ENCODE measurements around the gene EGLN2. TPM values are rescaled to one million over a fixed set of nuclear protein-coding genes. Genes with fewer than 3 reads are reported as not detected.
"Not testable (repeated sequence)": the region's sequence is repeated elsewhere in the genome, so short reads cannot be mapped to it uniquely, and the experiment has no call there.

Gene EGLN2
- total RNA-seq, 1 donor from 2014 or later = 47.8 TPM

DNA sequence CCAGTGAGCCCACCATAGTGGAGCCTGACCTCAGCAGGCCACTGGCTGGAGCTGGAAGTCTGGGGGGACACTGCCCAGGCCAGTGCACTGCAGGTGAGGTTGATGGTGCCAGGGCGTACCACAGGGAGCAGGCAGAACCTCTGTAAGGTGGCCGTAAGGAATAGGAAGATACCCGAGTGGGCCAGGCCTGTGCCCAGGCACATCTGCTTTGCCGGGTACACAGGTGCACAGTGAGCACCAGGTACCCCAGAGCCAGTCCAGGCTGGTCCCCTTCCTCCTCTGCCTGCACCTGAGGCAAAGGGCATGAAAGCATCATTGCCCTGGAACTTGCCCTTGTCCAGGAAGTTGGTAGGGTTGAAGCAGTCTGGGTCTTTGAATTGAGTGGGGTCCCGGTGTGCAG is 9.5 kb downstream of the EGLN2 start:
- no peak overlapping the region for H3K4me3 ChIP-seq
- H3K4me1 ChIP-seq = peaks cover 94% of the 10 kb centered on the region
- DNase-seq = no peak
- no peaks in the 10 kb centered on the region for H3K9me3 ChIP-seq (replicated peaks)
- H3K36me3 ChIP-seq = peaks cover 28% of the 10 kb centered on the region
- peak overlapping the region; percentile 99 for H3K27ac ChIP-seq (replicated peaks)
- H3K27me3 ChIP-seq (ENCODE audit: low read depth) = no peaks in the 10 kb centered on the region
- intact Hi-C loops (cut with micrococcal nuclease) = no loop called here
- TF ChIP-seq, protein P1, sequence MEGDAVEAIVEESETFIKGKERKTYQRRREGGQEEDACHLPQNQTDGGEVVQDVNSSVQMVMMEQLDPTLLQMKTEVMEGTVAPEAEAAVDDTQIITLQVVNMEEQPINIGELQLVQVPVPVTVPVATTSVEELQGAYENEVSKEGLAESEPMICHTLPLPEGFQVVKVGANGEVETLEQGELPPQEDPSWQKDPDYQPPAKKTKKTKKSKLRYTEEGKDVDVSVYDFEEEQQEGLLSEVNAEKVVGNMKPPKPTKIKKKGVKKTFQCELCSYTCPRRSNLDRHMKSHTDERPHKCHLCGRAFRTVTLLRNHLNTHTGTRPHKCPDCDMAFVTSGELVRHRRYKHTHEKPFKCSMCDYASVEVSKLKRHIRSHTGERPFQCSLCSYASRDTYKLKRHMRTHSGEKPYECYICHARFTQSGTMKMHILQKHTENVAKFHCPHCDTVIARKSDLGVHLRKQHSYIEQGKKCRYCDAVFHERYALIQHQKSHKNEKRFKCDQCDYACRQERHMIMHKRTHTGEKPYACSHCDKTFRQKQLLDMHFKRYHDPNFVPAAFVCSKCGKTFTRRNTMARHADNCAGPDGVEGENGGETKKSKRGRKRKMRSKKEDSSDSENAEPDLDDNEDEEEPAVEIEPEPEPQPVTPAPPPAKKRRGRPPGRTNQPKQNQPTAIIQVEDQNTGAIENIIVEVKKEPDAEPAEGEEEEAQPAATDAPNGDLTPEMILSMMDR (IDR thresholded peaks at IDR 0.05; ENCODE audit: borderline replicate concordance) = no peak

- intact Hi-C loops (cut with micrococcal nuclease) = loop anchor here (10.0 kb wide), 1 partner anchor 145 kb away; no protein-coding TSS in a partner anchor
Observed at GRCh38 chr19:40809358-40810086, 10.5 kb downstream of the EGLN2 start.

DNA sequence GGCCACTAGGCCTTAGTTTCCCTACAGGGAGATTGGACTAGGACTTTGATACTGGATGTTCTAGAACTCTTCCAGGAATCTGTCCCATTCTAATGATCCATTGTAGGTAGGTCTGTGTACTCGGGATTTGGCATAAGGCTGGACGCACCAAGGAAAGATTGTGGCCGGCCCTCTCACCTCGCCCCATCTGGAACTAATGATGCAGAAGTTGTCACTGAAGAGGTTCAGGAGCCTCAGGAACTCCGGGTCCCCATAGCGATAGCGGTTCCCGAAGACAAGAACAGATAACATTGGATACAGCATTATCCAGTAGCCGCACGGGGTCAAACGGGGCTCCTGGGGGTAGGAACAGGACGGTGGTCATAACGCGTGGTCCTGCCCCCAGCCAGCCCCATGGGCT is 11.2 kb downstream of the EGLN2 start:
- Histone ChIP-seq H3K27ac (replicated peaks) (peak overlapping the region; percentile 99), H3K9me3 (replicated peaks) (no peaks in the 10 kb centered on the region), H3K4me3 (peak overlapping the region; percentile 66), H3K4me1 (peaks cover 80% of the 10 kb centered on the region), H3K27me3 (ENCODE audit: low read depth) (no peaks in the 10 kb centered on the region), H3K36me3 (peaks cover 28% of the 10 kb centered on the region)
- intact Hi-C loops (cut with micrococcal nuclease) = loop anchor here (10.0 kb wide), 1 partner anchor 145 kb away; no protein-coding TSS in a partner anchor
- no peak for DNase-seq
- TF ChIP-seq, protein P1 (IDR thresholded peaks at IDR 0.05; ENCODE audit: borderline replicate concordance) = no peak

More at GRCh38 chr19:40809358-40810086, 10.5 kb downstream of the EGLN2 start:
- H3K27me3 ChIP-seq (ENCODE audit: low read depth) = no peaks in the 10 kb centered on the region
- peaks cover 28% of the 10 kb centered on the region for H3K36me3 ChIP-seq
- TF ChIP-seq, protein P1 (IDR thresholded peaks at IDR 0.05; ENCODE audit: borderline replicate concordance) = no peak
- H3K4me1 ChIP-seq = peaks cover 86% of the 10 kb centered on the region
- H3K4me3 ChIP-seq = peak overlapping the region; percentile 66
- DNase-seq = no peak
- H3K9me3 ChIP-seq (replicated peaks) = no peaks in the 10 kb centered on the region
- peak overlapping the region; percentile 99 for H3K27ac ChIP-seq (replicated peaks)

DNA sequence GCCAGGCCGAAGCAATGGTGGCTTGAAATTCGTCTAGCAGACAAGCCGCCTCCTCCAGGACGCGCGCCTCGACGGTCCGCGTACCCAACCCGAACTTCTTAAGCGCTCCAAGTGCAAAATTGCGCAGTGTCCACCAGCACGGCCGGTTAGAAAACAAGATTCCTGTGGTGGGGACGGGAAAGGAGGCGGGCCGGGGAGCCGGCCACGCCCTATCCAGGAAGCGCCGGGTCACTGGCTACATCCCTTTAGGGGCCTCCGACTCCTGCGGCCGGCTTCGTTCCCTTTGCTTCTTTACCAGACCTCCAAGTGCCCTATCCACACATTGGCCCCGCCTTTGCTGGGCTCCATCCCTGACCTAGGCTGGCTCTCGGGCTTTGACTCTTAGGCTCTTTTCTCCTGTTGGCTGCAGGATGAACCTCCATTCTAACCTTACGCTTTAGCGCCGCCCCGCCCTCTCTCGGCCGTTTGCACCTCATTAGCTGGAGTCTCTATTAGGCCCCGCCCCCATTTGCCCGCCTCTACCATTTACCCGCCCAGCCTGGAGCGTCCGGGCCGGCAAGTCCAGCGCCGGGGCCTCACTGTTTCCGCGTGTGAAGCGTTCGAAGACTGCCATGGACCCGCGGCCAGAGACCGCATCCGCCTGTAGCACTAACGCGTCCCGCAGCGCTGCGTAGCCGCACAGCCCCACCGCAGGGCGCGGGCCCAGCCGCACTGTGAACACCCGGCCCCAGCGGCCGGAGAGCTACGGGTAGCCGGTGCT is 11.8 kb downstream of the EGLN2 start:
- Histone ChIP-seq H3K36me3 (peaks cover 28% of the 10 kb centered on the region), H3K4me3 (peak overlapping the region; percentile 66), H3K4me1 (peaks cover 73% of the 10 kb centered on the region), H3K27ac (replicated peaks) (peak overlapping the region; percentile 99)
- intact Hi-C loops (cut with micrococcal nuclease) = loop anchor here (10.0 kb wide), 1 partner anchor 146 kb away; no protein-coding TSS in a partner anchor
- TF ChIP-seq, protein P1 (IDR thresholded peaks at IDR 0.05; ENCODE audit: borderline replicate concordance) = peak; percentile 27
- peak; percentile 83 for DNase-seq
- H3K9me3 ChIP-seq (replicated peaks); H3K27me3 ChIP-seq (ENCODE audit: low read depth): not testable (repeated sequence)

DNA sequence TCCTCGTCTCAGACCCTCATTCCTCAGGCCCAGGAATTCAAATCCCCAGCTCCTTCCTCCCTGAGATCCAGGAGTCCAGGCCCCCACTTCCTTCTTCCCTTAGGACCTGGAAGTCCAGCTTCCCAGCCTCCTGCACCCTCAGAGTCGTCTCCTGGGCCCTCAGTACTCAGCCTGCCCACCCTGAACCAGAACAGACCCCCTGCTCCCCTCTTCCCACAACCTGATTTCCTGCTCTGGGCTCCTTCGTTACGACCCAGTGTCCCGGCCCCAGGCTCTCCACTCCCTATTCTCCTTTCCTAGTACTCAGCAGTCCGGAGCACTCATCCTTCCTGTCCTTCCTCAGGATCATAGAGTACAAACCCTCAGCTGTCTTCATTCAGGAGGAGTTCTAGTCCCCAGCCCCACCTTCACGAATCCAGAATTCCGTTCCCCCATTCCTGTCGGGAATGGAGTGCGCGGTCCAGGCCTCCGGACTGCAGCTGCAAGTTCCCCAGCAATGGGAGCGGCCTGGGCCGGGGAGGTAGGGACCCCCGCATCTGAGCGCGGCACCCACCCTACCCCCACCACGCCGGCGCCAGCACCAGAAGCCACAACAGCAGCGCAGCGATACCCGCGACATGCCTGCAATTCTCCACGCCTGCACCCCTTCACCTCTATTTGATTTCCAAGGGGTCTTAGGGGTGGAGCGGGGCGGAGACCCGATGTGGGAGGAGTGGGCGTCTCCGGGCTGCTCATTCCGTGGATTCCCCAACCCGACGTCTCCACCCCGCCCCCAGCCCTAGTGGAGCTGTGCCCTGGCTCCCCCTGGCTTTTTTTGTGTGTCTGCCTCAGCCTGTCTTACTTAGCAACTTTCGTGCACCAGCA is 12.7 kb downstream of the EGLN2 start:
- Histone ChIP-seq H3K9me3 (replicated peaks) (no peaks in the 10 kb centered on the region), H3K4me1 (peaks cover 64% of the 10 kb centered on the region), H3K27ac (replicated peaks) (peak overlapping the region; percentile 99), H3K27me3 (ENCODE audit: low read depth) (no peaks in the 10 kb centered on the region), H3K36me3 (peaks cover 28% of the 10 kb centered on the region), H3K4me3 (peak overlapping the region; percentile 66)
- intact Hi-C loops (cut with micrococcal nuclease) = loop anchor here (10.0 kb wide), 1 partner anchor 147 kb away; no protein-coding TSS in a partner anchor
- TF ChIP-seq, protein P1 (IDR thresholded peaks at IDR 0.05; ENCODE audit: borderline replicate concordance) = no peak
- DNase-seq = no peak

- intact Hi-C loops (cut with micrococcal nuclease) = loop anchor here (10.0 kb wide), 1 partner anchor 148 kb away; no protein-coding TSS in a partner anchor
Observed at GRCh38 chr19:40812571-40812970, 13.6 kb downstream of the EGLN2 start.

More at GRCh38 chr19:40812571-40812970, 13.6 kb downstream of the EGLN2 start:
- not testable (repeated sequence) for H3K27ac ChIP-seq (replicated peaks); H3K27me3 ChIP-seq (ENCODE audit: low read depth); H3K4me3 ChIP-seq; DNase-seq; H3K9me3 ChIP-seq (replicated peaks)
- peaks cover 22% of the 10 kb centered on the region for H3K36me3 ChIP-seq
- peaks cover 56% of the 10 kb centered on the region for H3K4me1 ChIP-seq
